HCT116 (cell line): ENCODE measurements around the gene SP140L. TPM values are rescaled to one million over a fixed set of nuclear protein-coding genes. Genes with fewer than 3 reads are reported as not detected.

Experiments used
- ATAC-seq: fragments of 200-7000 bp; cut with Tn5 transposase; 2 replicates; pipeline ENCODE4 v1.9.1; 2020; ENCODE audit warnings: mild to moderate bottlenecking, moderate library complexity
- Bru-seq: library from RNA; stranded (reverse); fragments of 400-500 nt; gene quantifications from one replicate; lab custom pipeline; 2021; lab: Mats Ljungman, UMichigan
- BruChase-seq, 2 experiments: library from RNA; stranded (reverse); fragments of 400-500 nt; gene quantifications; one replicate each; lab custom pipeline; 2021; lab: Mats Ljungman, UMichigan
- BruUV-seq: library from RNA; stranded (reverse); fragments of 400-500 nt; replicated peaks from 2 replicates; lab custom pipeline; 2021; lab: Mats Ljungman, UMichigan
- CTCF ChIA-PET: fragments of 300-600 bp; sonication (Branson Sonifier 250); formaldehyde crosslinking; loops from one replicate; lab custom pipeline; 2021; ENCODE audit warnings: antibody characterized with exemption; lab: Charles Lee
- POLR2A ChIA-PET: fragments of 300-600, 350-600 bp; sonication (Branson Sonifier 250); formaldehyde crosslinking; loops from one replicate; lab custom pipeline; 2021; ENCODE audit warnings: antibody characterized with exemption; lab: Charles Lee
- RAD21 ChIA-PET, 2 experiments: fragments of 300-600 bp; sonication (Branson Sonifier 250); formaldehyde crosslinking; loops; one replicate each; lab custom pipeline; 2023; ENCODE audit warnings: low total read pairs in 2 of 2; ENCODE audit not compliant: uncharacterized antibody in 2 of 2, unreplicated experiment in 2 of 2, low non-redundant PET in 1 of 2; lab: Charles Lee
- DNase-seq: peaks from one replicate; pipeline ENCODE4 v3.0.0-alpha.2; 2010; ENCODE audit warnings: low read depth, low spot score
- H2AFZ ChIP-seq: fragments of 200-600 bp; shearing (Covaris generic), sonication (generic); 2 replicates; pipeline ENCODE4 v1.6.1; 2017; ENCODE audit warnings: low read depth, mixed run types, mixed read lengths, antibody characterized with exemption, low read length; ENCODE audit not compliant: poor library complexity, severe bottlenecking
- H3K27ac ChIP-seq: 2 replicates; pipeline ENCODE4 v1.5.1; 2012; ENCODE audit warnings: low read depth, low read length
- H3K27me3 ChIP-seq: fragments of 200-600 bp; sonication (generic); 2 replicates; pipeline ENCODE4 v1.6.1; 2016; ENCODE audit warnings: mixed run types, low read length, mixed read lengths; ENCODE audit not compliant: insufficient read depth
- H3K36me3 ChIP-seq, 2 experiments: fragments of 200-500 bp in 1 of 2; fragments of 200-600 bp in 1 of 2; sonication (Bioruptor generic) in 1 of 2; sonication (generic) in 1 of 2; 2 replicates each; pipeline versions ENCODE4 v1.5.1 to v1.6.1; 2014 to 2016; ENCODE audit warnings: low read length in 2 of 2, inconsistent platforms in 1 of 2, mixed read lengths in 1 of 2, mixed run types in 1 of 2; ENCODE audit not compliant: insufficient read depth in 2 of 2, control insufficient read depth in 1 of 2
- H3K4me1 ChIP-seq, 2 experiments: fragments of 200-600 bp in 1 of 2; sonication (generic) in 1 of 2; 2 replicates each; pipeline versions ENCODE4 v1.5.1 to v1.6.1; 2012 to 2017; ENCODE audit warnings: low read length in 2 of 2, inconsistent platforms in 1 of 2, mild to moderate bottlenecking in 1 of 2, mixed read lengths in 1 of 2, mixed run types in 1 of 2, moderate library complexity in 1 of 2; ENCODE audit not compliant: insufficient read depth in 2 of 2, control insufficient read depth in 1 of 2
- H3K4me2 ChIP-seq: fragments of 200-600 bp; sonication (generic); 2 replicates; pipeline ENCODE4 v1.6.1; 2017; ENCODE audit warnings: mixed run types, low read length, mixed read lengths
- H3K4me3 ChIP-seq, 2 experiments: fragments of 200-600 bp in 1 of 2; sonication (generic) in 1 of 2; replicated peaks in 1 of 2; 2 replicates each; pipeline ENCODE4 v1.5.1; 2011 to 2016; ENCODE audit warnings: low read length in 2 of 2, control low read depth in 1 of 2, low read depth in 1 of 2, mild to moderate bottlenecking in 1 of 2, mixed read lengths in 1 of 2, mixed run types in 1 of 2
- H3K79me2 ChIP-seq: fragments of 200-600 bp; sonication (generic); 2 replicates; pipeline ENCODE4 v1.6.1; 2017; ENCODE audit warnings: mild to moderate bottlenecking, mixed run types, low read length, moderate library complexity, mixed read lengths; ENCODE audit not compliant: insufficient read depth
- H3K9ac ChIP-seq: fragments of 200-600 bp; sonication (generic); 2 replicates; pipeline ENCODE4 v1.6.1; 2016; ENCODE audit warnings: low read length, mixed read lengths
- H3K9me2 ChIP-seq: fragments of 200-600 bp; sonication (generic), shearing (Covaris generic); 2 replicates; pipeline ENCODE4 v1.6.1; 2017; ENCODE audit warnings: mixed run types, mild to moderate bottlenecking, moderate library complexity; ENCODE audit not compliant: insufficient read depth
- H3K9me3 ChIP-seq, 2 experiments: fragments of 200-500 bp in 1 of 2; fragments of 200-600 bp in 1 of 2; sonication (Bioruptor generic) in 1 of 2; sonication (generic) in 1 of 2; 2 replicates each; pipeline ENCODE4 v1.6.1; 2014 to 2017; ENCODE audit warnings: low read length in 2 of 2, mixed read lengths in 2 of 2, inconsistent platforms in 1 of 2, low read depth in 1 of 2, mild to moderate bottlenecking in 1 of 2, mixed run types in 1 of 2, moderate library complexity in 1 of 2; ENCODE audit not compliant: control insufficient read depth in 1 of 2, insufficient read depth in 1 of 2
- H4K20me1 ChIP-seq: fragments of 200-600 bp; sonication (generic), shearing (Covaris generic); 2 replicates; pipeline ENCODE4 v1.6.1; 2017; ENCODE audit warnings: mixed run types, mild to moderate bottlenecking, moderate library complexity; ENCODE audit not compliant: insufficient read depth
- CBX3 ChIP-seq: IDR thresholded peaks from 2 replicates; pipeline ENCODE4 v1.6.1; 2012; ENCODE audit warnings: low read depth
- CEBPB ChIP-seq: IDR thresholded peaks from 2 replicates; pipeline ENCODE4 v1.6.1; 2012; ENCODE audit warnings: low read depth
- CTCF ChIP-seq, 3 experiments: fragments of 200-600 bp in 1 of 3; sonication (generic) in 1 of 3; IDR thresholded peaks in 2 of 3; conservative IDR thresholded peaks in 1 of 3; 2 replicates each; pipeline ENCODE4 v1.5.1; 2012 to 2017; ENCODE audit warnings: low read depth in 2 of 3, low read length in 2 of 3, antibody characterized with exemption in 1 of 3, borderline replicate concordance in 1 of 3, control low read depth in 1 of 3, mild to moderate bottlenecking in 1 of 3, mixed read lengths in 1 of 3, mixed run types in 1 of 3, moderate library complexity in 1 of 3; ENCODE audit not compliant: insufficient read depth in 1 of 3
- EGR1 ChIP-seq: IDR thresholded peaks from 2 replicates; pipeline ENCODE4 v1.6.1; 2012; ENCODE audit warnings: low read depth
- EZH2phosphoT487 ChIP-seq: fragments of 200-600 bp; IDR thresholded peaks from 2 replicates; pipeline ENCODE4 v1.6.1; 2018; ENCODE audit warnings: antibody characterized with exemption, borderline replicate concordance
- FOSL1 ChIP-seq: IDR thresholded peaks from 2 replicates; pipeline ENCODE4 v1.6.1; 2012; ENCODE audit warnings: low read depth
- JUND ChIP-seq: IDR thresholded peaks from 2 replicates; pipeline ENCODE4 v1.6.1; 2012
- POLR2A ChIP-seq: IDR thresholded peaks from 2 replicates; pipeline ENCODE4 v1.7.0; 2011; ENCODE audit warnings: borderline replicate concordance; ENCODE audit not compliant: insufficient read depth, insufficient read length; ENCODE audit errors: extremely low read depth
- RAD21 ChIP-seq: IDR thresholded peaks from 2 replicates; pipeline ENCODE4 v1.6.1; 2012; ENCODE audit warnings: low read depth, mild to moderate bottlenecking
- SIN3A ChIP-seq: IDR thresholded peaks from 2 replicates; pipeline ENCODE4 v1.6.1; 2012; ENCODE audit warnings: low read depth
- SP1 ChIP-seq: IDR thresholded peaks from 2 replicates; pipeline ENCODE4 v1.6.1; 2012; ENCODE audit warnings: low read depth
- YY1 ChIP-seq: IDR thresholded peaks from 2 replicates; pipeline ENCODE4 v1.6.1; 2011; ENCODE audit warnings: low read length, low read depth, moderate library complexity, mild to moderate bottlenecking; ENCODE audit not compliant: insufficient replicate concordance; ENCODE audit errors: extremely low read depth
- ZBTB33 ChIP-seq: IDR thresholded peaks from 2 replicates; pipeline ENCODE4 v1.6.1; 2011; ENCODE audit warnings: mild to moderate bottlenecking, low read length, moderate library complexity; ENCODE audit not compliant: insufficient replicate concordance; ENCODE audit errors: extremely low read depth
- ZNF274 ChIP-seq: fragments of 200-500 bp; sonication (Bioruptor generic); IDR thresholded peaks from 2 replicates; pipeline ENCODE4 v1.6.1; 2014; ENCODE audit warnings: mild to moderate bottlenecking, low read depth, low read length, inconsistent platforms
- intact Hi-C: fragments of 100-400 bp; cut with micrococcal nuclease; formaldehyde crosslinking; loops from 2 replicates; pipeline ENCODE4 v1.10.0; 2022
- long read RNA-seq: library from polyadenylated mRNA; unstranded; transcript quantifications from one replicate; pipeline ENCODE4 v2.0.0, GENCODE V29; 2021; ENCODE audit not compliant: unreplicated experiment
- polyA plus RNA-seq: library from polyadenylated mRNA; unstranded; fragments of >200 nt; gene quantifications from 2 replicates; pipeline ENCODE4 v1.2.1, GENCODE V29; 2012; ENCODE audit warnings: missing spikeins
- total RNA-seq: library from RNA; stranded (reverse); gene quantifications from one replicate; pipeline ENCODE4 v1.2.1, GENCODE V29; 2021; ENCODE audit not compliant: unreplicated experiment
- TF ChIP-seq, protein P1 (sequence below): IDR thresholded peaks from 2 replicates; pipeline ENCODE4 v1.6.1; 2012
- TF ChIP-seq, protein P2 (sequence below): IDR thresholded peaks from 2 replicates; pipeline ENCODE4 v1.6.1; 2012; ENCODE audit warnings: low read depth

SP140L gene
- total RNA-seq (28.9 TPM), Bru-seq, nascent RNA (percentile 88 among the genes with signal in this experiment), BruChase-seq, experiment 1, labeled RNA remaining after a 6-hour chase (percentile 79 among the genes with signal in this experiment), BruChase-seq, experiment 2, labeled RNA remaining after a 2-hour chase (percentile 87 among the genes with signal in this experiment)
- polyA plus RNA-seq = 14.6 and 15.0 TPM in 2 replicates
- long read RNA-seq, partial matches to known transcripts = 6 of 25 reads
- long read RNA-seq, other reads (novel, unspliced or antisense) = 17 of 25 reads

- Histone ChIP-seq H3K27me3 (no peaks in the 10 kb centered on the region), H3K79me2 (peaks cover 22% of the 10 kb centered on the region), H3K9me3 (no peaks in the 10 kb centered on the region), H3K36me3 (no peaks in the 10 kb centered on the region), H2AFZ (peak within 1 kb of the TSS; percentile 30), H3K9me2 (no peaks in the 10 kb centered on the region), H3K9ac (peak within 1 kb of the TSS; percentile 71), H3K4me2 (peak within 1 kb of the TSS; percentile 91), H3K27ac (peak within 1 kb of the TSS; percentile 49), H4K20me1 (no peaks in the 10 kb centered on the region), H3K4me1 (peaks cover 3 to 37% of the 10 kb centered on the region in 2 experiments; a peak in 3 of 4 replicates), H3K4me3 (peak within 1 kb of the TSS; percentile 46 to 74)
- BruUV-seq = TSS peak; percentile 88
- RAD21 ChIA-PET = no interaction called here
- POLR2A ChIA-PET = interaction anchor here (0.7 to 1.1 kb wide), 3 partner anchors 9 to 88 kb away, joined by 4 to 5 read pairs (median 5); no protein-coding TSS in a partner anchor
- CTCF ChIA-PET = no interaction called here
- intact Hi-C loops = no loop called here
- ATAC-seq (peak; percentile 85), DNase-seq (peak; percentile 49)
- TF ChIP-seq, protein P1, sequence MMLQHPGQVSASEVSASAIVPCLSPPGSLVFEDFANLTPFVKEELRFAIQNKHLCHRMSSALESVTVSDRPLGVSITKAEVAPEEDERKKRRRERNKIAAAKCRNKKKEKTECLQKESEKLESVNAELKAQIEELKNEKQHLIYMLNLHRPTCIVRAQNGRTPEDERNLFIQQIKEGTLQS = no peak
- TF ChIP-seq FOSL1 (peak; percentile 67; the same call in 1 of the 2 replicates), CBX3 (peak; percentile 83; the same call in 1 of the 2 replicates), ZNF274 (no peak), RAD21 (peak; percentile 36; the same call in 1 of the 2 replicates), CTCF (IDR thresholded peaks at IDR 0.05 in 2 of 3, conservative IDR thresholded peaks at IDR 0.05 in 1 of 3; ENCODE audit: borderline replicate concordance in 1 of 3, insufficient read depth in 1 of 3, low read depth in 2 of 3, low read length in 2 of 3) (no peak), CEBPB (peak; percentile 40; the same call in 1 of the 2 replicates), SIN3A (peak; percentile 78; the same call in 1 of the 2 replicates), SP1 (peak; percentile 57), POLR2A (no peak), JUND (peak; percentile 72), YY1 (peak; percentile 54), EGR1 (0 out of 2 replicates have a peak, but pooled peaks have one; percentile 43), ZBTB33 (no peak), EZH2phosphoT487 (no peak)
- TF ChIP-seq, protein P2, sequence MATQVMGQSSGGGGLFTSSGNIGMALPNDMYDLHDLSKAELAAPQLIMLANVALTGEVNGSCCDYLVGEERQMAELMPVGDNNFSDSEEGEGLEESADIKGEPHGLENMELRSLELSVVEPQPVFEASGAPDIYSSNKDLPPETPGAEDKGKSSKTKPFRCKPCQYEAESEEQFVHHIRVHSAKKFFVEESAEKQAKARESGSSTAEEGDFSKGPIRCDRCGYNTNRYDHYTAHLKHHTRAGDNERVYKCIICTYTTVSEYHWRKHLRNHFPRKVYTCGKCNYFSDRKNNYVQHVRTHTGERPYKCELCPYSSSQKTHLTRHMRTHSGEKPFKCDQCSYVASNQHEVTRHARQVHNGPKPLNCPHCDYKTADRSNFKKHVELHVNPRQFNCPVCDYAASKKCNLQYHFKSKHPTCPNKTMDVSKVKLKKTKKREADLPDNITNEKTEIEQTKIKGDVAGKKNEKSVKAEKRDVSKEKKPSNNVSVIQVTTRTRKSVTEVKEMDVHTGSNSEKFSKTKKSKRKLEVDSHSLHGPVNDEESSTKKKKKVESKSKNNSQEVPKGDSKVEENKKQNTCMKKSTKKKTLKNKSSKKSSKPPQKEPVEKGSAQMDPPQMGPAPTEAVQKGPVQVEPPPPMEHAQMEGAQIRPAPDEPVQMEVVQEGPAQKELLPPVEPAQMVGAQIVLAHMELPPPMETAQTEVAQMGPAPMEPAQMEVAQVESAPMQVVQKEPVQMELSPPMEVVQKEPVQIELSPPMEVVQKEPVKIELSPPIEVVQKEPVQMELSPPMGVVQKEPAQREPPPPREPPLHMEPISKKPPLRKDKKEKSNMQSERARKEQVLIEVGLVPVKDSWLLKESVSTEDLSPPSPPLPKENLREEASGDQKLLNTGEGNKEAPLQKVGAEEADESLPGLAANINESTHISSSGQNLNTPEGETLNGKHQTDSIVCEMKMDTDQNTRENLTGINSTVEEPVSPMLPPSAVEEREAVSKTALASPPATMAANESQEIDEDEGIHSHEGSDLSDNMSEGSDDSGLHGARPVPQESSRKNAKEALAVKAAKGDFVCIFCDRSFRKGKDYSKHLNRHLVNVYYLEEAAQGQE = no peak
Measured at GRCh38 chr2:230326453-230327417, at the start of gene SP140L. SP140L (plus strand) TSS chr2:230327193; CDS start chr2:230327270, 77 bp downstream.
